ENCODE data around the gene ITGA8.
"Not testable (repeated sequence)": the region's sequence is repeated elsewhere in the genome, so short reads cannot be mapped to it uniquely, and the experiment has no call there.

Gene ITGA8

GRCh38 chr10:15563246-15563645, 156.5 kb downstream of the ITGA8 start:
- DNase-seq (ENCODE audit: extremely low read depth, low read depth): no peak
- H3K4me3 ChIP-seq (replicated peaks; ENCODE audit: low read depth, low read length): no peak overlapping the region
- no peak for TF ChIP-seq CTCF (IDR thresholded peaks at IDR 0.05; ENCODE audit: low read depth, low read length, missing control alignments)

- no peak for TF ChIP-seq CTCF (IDR thresholded peaks at IDR 0.05; ENCODE audit: low read depth, low read length, missing control alignments)
- H3K4me3 ChIP-seq (replicated peaks; ENCODE audit: low read depth, low read length): no peak overlapping the region
- no peak for DNase-seq (ENCODE audit: extremely low read depth, low read depth)
Observed at GRCh38 chr10:15562578-15562977, 157.1 kb downstream of the ITGA8 start.

GRCh38 chr10:15562116-15562515, 157.6 kb downstream of the ITGA8 start:
- TF ChIP-seq CTCF (IDR thresholded peaks at IDR 0.05; ENCODE audit: low read depth, low read length, missing control alignments): no peak
- no peak for DNase-seq (ENCODE audit: extremely low read depth, low read depth)

GRCh38 chr10:15558136-15558535, 161.6 kb downstream of the ITGA8 start:
- no peak for TF ChIP-seq CTCF (IDR thresholded peaks at IDR 0.05; ENCODE audit: low read depth, low read length, missing control alignments)

More at GRCh38 chr10:15562116-15562515, 157.6 kb downstream of the ITGA8 start:
- no peak overlapping the region for H3K4me3 ChIP-seq (replicated peaks; ENCODE audit: low read depth, low read length)

GRCh38 chr10:15557168-15557567, 162.6 kb downstream of the ITGA8 start:
- DNase-seq (ENCODE audit: extremely low read depth, low read depth): not testable (repeated sequence)

More at GRCh38 chr10:15558136-15558535, 161.6 kb downstream of the ITGA8 start:
- H3K4me3 ChIP-seq (replicated peaks; ENCODE audit: low read depth, low read length): no peak overlapping the region
- no peak for DNase-seq (ENCODE audit: extremely low read depth, low read depth)

GRCh38 chr10:15550950-15551349, 168.8 kb downstream of the ITGA8 start:
- TF ChIP-seq CTCF (IDR thresholded peaks at IDR 0.05; ENCODE audit: low read depth, low read length, missing control alignments): no peak
- H3K4me3 ChIP-seq (replicated peaks; ENCODE audit: low read depth, low read length): no peak overlapping the region
- no peak for DNase-seq (ENCODE audit: extremely low read depth, low read depth)

More at GRCh38 chr10:15557168-15557567, 162.6 kb downstream of the ITGA8 start:
- not testable (repeated sequence) for H3K4me3 ChIP-seq (replicated peaks; ENCODE audit: low read depth, low read length)

GRCh38 chr10:15548331-15548730, 171.4 kb downstream of the ITGA8 start:
- DNase-seq (ENCODE audit: extremely low read depth, low read depth): no peak
- H3K4me3 ChIP-seq (replicated peaks; ENCODE audit: low read depth, low read length): no peak overlapping the region
- no peak for TF ChIP-seq CTCF (IDR thresholded peaks at IDR 0.05; ENCODE audit: low read depth, low read length, missing control alignments)
